Skin of body (tissue), 2 donors: ENCODE data around the gene LINC01488. TPM values are rescaled to one million over a fixed set of nuclear protein-coding genes. Genes with fewer than 3 reads are reported as not detected.
A peak's percentile ranks its signal among the peaks of the same experiment; 100 is the strongest.

Experiments used
- DNase-seq: peaks from one replicate; lab custom pipeline; 2025; lab: John Stamatoyannopoulos, UW
- total RNA-seq: library from RNA; depleted of rRNA; stranded (reverse); fragments of >200 nt; gene quantifications from one replicate; pipeline ENCODE4 v1.2.3, GENCODE V29; 2014

LINC01488 gene
- total RNA-seq, 1 donor from 2014 or later = not detected

DNA sequence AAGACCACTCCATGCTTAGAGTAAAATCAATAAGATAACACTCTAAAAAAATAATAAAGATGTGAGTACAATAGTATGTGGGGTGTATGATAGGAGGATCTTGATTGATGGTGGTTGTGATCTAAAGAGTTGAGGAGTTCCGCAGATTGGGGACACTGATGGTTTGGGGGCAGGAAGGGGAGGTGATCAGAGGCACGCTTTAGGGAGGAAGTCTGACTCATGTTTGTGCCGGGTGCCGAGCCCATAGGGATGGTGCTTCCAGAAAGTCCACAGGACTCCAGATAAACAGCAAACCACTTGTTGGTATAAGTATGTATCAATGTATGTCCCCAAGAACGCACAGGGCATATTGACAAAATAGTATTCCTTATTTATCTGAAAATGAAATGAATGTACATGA is 27.5 kb downstream of the LINC01488 start:
- no peak for DNase-seq

DNA sequence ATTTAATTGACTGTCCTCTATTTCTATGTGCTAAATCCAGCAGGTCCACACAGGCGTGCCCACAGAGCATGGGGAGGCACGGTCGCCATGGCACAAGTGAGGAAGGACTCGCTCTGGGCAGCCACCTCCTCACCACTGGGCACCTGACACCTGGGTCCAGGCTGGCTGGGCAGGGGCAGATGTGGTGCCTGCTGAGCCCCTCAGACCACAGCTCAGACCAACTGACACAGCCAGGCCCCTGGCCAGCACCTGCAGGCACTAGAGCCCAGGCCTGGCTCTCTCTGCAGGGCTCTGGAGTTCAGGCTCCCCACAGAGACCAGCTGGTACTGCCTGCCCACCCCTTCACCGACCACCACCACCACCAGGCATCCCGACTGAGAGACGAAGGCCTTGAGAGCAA is 27.9 kb downstream of the LINC01488 start:
- no peak for DNase-seq

DNA sequence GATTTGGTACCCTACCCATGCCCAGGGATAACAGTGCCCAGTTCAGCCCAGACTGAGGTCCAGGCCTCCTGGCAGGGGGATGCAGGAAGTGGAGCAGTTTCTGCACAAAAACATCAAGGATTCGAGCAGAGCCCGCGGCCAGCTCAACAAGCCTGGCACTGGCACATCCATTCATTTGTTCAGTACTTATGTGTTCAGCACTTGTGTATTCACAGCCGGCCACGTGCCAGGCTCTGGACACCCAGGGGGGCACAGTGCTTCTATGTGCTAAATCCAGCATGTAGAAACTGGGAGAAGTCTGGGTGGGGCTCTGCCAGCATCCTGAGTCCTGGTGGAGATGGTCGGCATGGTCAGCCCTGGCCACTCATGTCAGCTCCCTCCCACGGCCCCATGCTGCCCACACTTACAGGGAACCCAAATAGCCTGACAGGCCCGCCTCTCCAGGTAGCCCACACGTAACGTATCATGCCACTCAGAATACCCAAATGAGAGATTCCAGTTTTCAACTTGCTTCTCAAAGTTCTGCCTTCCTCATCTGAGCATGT is 28.5 kb downstream of the LINC01488 start:
- no peak for DNase-seq

DNA sequence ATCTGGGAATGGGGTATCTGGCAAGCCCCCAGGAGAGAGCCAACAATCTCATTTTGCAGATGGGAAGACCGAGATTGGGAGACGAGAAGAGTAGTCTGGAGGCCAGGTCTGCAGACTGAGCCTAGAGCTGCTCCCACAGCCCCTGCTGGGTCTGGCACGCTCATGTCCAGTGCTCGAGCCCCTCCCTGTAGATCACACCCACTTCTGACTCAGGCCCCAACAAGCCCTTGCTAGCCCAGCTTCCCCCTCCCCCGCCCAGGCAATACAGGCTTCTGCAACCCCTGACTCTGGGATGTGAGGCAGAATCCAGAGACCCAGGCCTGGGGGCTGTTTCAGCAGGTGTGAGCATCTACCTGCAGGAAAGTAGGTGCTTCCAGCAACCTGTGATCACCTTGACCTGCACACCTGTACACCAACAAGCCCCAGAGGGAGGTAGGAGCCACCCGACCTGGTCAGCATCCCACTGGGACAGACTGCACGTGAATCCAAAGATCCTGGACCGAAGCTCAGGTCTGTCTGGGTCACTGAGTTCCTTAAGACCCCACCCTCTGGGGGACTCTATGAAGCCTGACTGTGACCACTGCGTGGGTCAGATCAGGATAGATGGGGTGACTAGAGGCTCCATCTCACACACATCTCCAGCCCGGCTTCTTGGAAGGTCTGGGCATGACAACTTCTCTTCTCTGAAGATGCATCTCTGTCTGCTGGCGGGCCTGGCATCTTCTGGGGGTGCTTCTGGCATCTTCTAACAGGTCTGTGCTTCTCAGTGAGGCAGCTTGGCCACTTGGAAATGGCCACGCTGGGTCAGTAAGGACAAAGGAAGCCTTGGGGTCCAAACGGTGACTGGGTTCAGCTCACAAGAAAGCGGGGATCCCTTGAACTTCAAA is 29.3 kb downstream of the LINC01488 start:
- DNase-seq = no peak

DNA sequence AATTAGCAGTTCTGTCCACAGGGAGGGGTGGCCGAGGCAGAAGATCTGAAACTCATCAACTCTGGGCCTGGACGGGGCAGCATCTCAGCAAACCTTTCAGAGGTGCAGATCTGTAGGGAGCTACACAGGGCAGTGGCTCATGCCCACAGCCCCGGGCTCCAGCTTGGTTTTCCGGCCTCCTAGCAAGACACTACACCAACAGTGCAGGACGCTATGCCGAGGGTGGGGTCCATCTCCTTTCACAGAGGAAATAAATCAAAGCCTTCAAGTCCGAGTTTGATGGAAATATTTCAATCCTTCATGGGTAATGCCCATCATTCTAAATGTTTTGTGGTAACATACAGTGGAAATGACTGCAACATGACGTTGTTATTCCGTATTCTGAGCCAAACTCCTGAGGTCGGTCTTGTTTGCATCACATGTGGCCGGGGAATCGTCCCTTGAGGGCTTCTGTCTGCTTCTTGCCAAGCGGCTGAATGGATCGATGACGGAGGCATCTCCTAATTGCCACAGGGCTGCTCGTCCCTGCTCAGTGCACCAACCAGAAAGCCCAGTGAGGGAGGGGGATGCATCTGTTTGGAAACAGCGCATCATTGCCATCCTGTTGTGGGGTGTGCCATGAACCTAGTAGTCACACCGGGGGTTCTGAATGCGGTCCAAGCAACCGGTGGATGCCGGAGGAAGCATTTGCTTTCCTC is 30.0 kb downstream of the LINC01488 start:
- DNase-seq = peak; percentile 77

DNA sequence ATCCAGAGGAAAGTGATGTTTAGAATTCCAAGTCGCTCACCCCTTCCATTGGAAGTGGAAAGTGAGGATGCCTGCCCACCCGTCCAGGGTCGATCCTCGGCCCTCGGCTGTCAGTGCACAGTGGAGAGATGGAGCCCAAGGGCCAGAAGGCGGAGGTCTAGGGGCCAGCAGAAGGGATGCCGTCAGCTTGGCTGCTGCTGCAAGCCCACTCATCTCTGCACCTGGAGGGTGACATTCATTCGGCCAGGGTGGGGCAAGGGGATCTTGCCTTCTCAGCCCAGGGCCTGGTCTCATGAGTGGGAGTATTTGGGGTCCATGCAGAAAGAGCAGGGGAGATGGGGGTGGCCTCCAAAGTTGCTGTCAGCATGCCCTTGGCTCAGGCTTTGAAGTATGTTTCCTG is 30.7 kb downstream of the LINC01488 start:
- DNase-seq = no peak

DNA sequence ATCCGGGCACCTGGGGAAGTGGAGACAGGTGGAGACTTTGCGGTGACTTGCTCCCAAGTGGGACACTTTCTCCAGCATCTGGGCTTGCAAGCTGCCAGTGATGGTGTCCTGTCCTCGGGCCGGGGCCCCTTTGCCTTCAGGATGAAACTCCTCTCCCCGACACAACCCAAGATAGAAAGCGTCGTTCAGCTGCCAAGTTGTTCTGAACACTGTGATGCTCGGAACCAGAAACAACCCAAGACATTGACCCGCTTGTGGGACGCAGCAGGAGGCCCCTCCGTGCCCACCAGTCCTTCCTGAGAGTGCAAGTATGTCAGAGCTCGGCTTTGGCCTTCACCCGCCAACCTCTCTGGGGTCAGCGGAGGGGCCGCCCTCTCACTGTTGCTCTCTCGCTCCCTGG is 31.3 kb downstream of the LINC01488 start:
- DNase-seq = no peak

DNA sequence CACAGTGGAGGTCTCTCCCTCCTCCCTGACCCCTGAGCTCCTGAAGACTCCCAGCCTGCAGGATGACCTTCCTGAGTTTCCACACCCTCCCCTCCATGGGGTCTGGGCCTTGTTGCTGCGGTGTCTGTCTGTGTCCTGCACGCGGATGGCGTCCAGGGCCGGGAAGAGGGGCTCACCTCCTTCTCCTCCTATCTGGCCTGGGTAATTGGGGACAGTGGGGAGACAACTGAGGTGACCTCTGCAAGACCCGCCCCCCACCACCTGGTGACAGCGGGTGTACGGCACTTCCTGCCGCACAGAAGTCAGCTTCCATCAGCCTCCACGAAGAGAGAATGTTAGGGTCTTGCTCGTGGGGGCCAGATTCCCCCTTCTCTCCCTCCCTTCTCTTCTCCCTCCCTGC is 31.7 kb downstream of the LINC01488 start:
- DNase-seq = no peak

DNA sequence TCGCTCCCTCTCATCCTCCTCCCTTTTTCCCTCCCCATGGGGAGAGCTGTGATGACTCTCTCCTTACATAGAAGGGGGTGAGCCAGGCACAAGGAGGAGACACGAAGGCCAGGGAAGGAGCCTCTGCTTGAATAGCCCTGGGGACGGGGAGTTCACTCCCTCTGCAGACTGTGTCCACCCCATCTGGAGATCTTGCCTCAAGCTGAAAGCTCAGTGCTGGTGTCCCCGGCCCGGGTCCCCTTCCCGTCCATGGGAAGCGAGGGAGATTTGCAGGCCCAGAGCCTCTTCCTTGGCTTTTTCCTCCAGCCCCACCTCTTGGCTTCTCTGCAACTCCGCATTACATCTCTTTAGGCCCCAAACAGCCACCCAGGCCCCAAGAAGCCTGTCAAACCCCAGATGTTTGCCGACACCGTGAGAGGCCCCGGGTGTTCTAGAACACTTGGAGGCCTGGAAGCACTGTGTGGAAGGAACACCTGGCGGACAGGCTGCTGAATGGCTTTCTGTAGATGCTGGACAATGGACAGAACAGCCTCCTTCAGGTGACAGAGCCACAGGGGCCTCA is 32.3 kb downstream of the LINC01488 start:
- DNase-seq = no peak

DNA sequence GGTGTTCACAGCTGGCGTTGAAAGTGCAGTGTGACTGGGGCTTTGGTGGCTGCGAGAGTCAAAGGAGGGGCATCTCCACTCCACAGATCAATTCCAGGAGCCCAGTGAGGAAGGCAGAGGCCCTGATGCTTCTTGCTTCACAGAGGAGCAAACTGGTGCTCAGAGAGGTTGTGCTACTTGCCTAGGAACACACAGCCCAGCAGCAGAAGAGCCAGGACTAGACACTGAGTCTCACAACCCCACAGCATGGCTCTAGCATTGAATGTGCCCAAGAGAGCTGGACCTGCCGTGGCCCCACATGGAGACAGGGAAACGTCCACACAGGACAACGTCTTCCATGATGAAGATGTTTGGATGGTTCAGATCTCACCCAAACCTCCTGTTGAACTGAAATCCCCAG is 33.3 kb downstream of the LINC01488 start:
- DNase-seq = no peak

DNA sequence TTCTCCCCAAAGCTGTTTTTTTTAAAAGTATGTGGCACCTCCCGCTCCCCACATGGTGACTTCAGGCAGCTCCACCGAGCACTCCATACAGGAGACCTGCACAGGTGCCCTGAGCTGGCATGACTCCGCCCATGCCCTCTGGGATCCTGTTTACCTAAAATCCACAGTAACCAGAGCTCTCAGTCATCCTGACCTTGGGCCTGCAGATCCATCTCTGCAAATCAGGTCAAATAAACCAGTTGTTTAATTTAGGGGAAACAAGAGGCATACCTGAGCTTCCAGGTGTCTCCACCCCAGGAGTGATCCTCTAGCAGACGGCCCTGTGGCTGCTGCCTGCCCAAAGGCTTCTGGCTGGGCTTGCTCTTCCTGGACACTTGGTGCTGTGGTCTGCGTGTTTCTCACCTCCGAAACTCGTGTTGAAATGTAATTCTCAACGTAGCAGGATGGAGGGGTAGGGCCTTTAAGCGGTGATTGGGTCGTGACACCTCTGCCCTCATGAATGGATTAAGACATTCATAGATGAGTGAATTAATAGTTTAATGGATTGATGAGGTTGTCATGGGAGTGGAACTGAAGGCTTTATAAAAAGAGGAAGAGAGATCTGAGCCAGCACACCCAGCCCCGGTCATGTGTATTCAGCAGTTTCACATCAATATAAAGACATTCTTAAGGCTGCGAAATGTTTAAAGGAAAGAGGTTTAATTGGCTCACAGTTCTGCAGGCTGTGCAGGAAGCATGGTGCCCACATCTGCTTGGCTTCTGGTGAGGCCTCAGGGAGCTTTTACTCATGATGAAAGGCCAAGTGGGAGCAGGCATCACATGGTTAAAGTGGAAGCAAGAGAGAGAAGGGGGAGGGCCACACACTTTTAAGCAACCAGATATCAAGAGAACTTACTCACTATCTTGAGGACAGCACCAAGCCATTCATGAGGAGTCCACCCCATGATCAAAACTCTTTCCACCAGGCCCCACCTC is 34.1 kb downstream of the LINC01488 start:
- DNase-seq = no peak

DNA sequence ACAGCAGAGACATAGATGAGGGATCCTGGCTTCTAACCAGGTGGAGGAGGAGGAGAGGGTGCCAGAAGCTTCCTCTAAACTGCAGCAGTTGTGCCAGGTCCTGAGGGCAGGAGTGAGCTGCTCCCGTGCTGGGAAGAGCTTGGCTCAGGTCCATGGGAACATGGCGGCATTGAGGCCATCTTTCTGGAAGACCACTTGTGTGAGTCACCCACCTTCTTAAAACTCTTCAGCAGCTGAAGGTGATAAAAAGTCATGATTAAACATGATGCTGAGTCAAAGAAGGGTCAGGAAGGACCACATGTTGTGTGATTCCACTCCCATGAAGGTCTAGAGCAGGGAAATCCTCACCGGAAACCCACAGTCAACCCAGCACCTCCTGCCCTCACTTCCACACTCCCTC is 35.1 kb downstream of the LINC01488 start:
- no peak for DNase-seq

DNA sequence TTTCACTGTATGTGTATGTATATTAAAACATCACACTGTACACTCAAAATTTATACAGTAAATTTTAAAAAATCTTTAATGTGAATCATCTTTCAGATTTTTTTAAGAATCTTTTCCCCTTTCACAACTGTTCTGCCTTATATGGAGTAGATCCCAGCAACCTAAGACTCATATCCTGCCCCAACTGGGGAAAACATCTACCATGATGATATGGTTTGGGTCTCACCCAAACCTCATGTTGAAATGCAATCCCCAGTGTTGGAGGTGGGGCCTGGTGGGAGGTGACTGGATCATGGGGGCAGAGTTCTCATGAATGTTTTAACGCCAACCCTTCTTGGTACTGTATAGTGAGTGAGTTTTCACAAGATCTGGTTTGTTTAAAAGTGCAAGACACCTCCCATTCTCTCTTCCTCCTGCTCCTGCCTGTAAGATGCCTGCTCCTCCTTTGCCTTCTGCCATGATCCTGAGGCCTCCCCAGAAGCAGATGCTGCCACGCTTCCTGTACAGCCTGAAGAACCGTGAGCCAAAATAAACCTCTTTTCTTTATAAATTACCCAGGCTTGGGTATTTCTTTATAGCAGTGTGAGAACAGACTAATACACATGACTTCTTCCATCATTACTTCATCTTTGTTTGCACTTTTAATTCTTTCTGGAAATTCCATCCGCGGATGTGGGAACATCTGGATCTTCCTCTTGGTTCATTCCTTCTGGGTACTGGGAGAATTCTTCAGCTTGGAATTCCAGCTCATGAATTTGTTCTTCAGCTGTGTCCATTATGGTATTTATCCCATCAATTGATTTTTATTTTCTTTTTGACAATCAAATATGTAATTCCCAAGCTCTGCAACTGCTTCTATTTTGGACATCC is 36.9 kb downstream of the LINC01488 start:
- no peak for DNase-seq

DNA sequence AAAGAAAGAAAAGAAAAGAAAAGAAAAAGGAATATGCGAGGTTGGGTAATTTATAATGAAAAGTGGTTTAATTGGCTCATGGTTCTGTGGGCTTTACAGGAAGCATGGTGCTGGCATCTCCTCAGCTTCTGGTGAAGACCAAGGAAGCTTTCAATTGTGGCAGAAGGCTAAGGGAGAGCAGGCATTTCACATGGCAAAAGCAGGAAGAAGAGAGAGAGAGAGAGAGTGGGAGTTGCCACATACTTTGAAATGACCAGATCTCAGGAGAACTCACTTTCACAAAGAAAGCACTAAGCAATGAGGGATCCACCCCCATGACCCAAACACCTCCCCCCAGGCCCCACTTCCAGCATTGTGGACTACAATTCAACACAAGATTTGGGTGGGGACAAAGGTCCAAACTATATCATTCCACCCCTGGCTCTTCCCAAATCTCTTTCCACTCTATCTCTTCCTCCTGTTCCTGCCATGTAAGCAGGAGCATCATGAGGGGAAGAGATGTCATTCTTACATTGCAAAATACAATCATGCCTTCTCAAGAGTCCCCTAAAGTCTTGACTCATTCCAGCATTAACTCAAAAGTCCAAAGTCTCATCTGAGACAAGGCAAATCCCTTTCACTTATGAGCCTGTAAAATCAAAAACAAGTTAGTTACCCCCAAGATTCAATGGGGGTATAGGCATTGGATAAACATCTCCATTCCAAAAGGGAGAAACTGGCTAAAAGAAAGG is 38.9 kb downstream of the LINC01488 start:
- no peak for DNase-seq

DNA sequence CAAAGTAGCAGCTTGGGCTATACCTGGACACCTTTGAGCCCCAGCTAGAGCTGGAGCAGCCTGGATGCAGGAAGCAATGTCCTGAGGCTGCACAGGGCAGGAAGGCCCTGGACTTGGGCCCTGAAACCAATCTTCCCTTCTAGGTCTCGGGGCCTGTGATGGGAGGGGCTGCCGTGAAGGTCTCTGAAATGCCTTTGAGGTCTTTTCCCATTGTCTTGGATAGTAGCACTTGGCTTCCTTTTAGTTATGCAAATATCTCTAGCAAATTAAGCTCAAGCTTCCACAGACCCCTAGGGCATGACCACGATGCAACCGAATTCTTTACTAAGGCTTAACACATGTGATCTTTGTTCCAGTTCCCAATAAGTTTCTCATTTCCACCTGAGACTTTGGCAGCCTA is 40.0 kb downstream of the LINC01488 start:
- no peak for DNase-seq

DNA sequence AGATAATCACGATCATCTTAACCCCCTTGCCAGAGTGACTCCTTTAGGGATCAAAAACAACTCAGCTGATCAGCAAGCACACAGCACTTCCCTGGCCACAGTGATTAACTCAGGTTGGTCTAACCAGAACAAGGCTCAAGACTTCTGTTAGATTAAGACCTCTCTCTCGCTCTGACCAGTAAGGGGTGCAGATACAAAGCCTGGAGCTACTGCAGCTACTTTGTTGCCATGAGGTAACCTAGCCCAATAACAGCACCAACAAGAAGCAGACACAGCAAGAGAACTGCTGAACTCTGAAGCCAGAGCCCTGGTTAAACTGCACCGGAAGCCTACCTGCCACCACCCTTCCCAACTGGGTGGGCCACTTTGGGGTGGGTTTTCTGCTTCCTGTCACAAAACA is 42.0 kb downstream of the LINC01488 start:
- DNase-seq = no peak

DNA sequence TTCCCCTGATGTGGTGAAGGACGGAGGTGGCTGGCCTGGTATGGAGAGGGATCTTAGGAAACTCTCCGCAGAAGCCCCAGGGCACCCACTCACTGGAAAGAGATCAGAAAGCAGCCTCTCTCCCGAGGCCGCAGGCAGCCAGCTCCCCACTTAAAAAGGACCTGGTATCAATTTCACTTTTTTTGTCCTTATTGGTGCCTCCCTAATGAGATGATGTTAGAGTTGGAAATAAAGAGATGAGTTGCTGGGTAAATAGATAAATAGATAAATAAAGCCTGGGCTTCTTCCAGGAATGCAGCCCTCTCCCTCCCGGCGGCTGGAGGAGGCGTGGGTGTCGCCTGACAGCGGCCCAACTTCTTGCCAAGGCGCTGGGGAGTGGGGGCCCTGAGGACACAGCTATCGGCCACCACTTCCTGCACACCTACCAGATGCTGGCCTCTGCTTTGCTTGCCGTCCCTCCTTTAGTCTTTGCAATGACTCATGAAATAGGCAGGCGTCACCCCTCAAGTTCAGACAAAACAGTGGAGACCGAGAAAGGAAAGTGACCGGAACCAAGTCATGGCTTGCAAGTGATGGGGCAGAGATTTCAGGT is 42.9 kb downstream of the LINC01488 start:
- no peak for DNase-seq

DNA sequence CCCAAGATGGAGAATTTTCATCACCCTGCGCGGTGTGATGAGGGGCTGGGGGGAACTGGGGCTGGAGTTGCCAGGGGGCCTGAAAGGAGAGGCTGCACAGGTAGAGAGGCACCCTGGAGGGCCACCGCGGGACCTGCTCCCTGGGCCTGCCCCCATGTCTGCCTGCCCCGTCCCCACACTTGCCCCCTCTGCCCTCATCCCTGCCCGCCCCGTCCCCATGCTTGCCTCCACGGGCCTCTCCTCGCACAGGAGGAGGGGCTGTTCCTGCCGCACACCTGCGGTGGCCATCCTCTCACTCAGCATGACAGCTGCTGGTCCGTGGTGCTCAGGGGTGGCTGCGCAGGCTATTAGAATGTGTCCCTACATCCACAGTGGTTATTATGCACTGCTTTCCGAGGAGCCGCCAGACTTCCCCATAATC is 43.5 kb downstream of the LINC01488 start:
- no peak for DNase-seq
